Measurements from ENCODE around the gene PIP5K1A. TPM values are rescaled to one million over a fixed set of nuclear protein-coding genes. Genes with fewer than 3 reads are reported as not detected.

The PIP5K1A gene
- total and polyA plus RNA-seq, 9 of the 15 experiments (the other 6 are each of a cell fraction or from before 2014, with no cell fraction given) = 1.9 to 42.4 (median 18.8) TPM

- TF ChIP-seq RERE (CRISPR knock-in tag; IDR thresholded peaks at IDR 0.05; ENCODE audit: borderline replicate concordance) (no peak), IFI16 (CRISPR knock-in tag; IDR thresholded peaks at IDR 0.05) (no peak), DIDO1 (tag; IDR thresholded peaks at IDR 0.05; ENCODE audit: low read depth) (no peak), NEUROD1 (IDR thresholded peaks at IDR 0.05; ENCODE audit: borderline replicate concordance, low read depth, low read length, partially characterized antibody) (no peak), IRF1 (CRISPR knock-in tag; IDR thresholded peaks at IDR 0.05; ENCODE audit: borderline replicate concordance) (no peak), GATA2 (CRISPR knock-in tag; IDR thresholded peaks at IDR 0.05) (no peak), ZNF609 (CRISPR knock-in tag; IDR thresholded peaks at IDR 0.05; ENCODE audit: borderline replicate concordance) (0 out of 2 replicates have a peak, but pooled peaks have one; percentile 34), NONO (IDR thresholded peaks at IDR 0.05; ENCODE audit: low read depth in 2 of 2, low read length in 1 of 2) (no peak), CEBPB (tag; IDR thresholded peaks at IDR 0.05) (no peak), TAF9B (IDR thresholded peaks at IDR 0.05; ENCODE audit: partially characterized antibody) (peak; percentile 40), BMI1 (IDR thresholded peaks at IDR 0.05; ENCODE audit: low read length) (no peak), MCM3 (IDR thresholded peaks at IDR 0.05) (no peak), ZNF668 (CRISPR knock-in tag; IDR thresholded peaks at IDR 0.05) (0 out of 2 replicates have a peak, but pooled peaks have one; percentile 33), POLR2G (IDR thresholded peaks at IDR 0.05; ENCODE audit: low read depth, low read length) (peak; percentile 79), ESRRA (IDR thresholded peaks at IDR 0.05; ENCODE audit: borderline replicate concordance, low read depth) (no peak; the same call in 1 of the 2 replicates)
Measured at GRCh38 chr1:151198254-151199127, at the start of gene PIP5K1A (continued).

All from K562 (cell line).